OCI-LY1 (cell line): ENCODE results near the gene TMEM126B.
"Not testable (repeated sequence)": the region's sequence is repeated elsewhere in the genome, so short reads cannot be mapped to it uniquely, and the experiment has no call there.

Experiments
- H2AFZ ChIP-seq: fragments of 200-600 bp; sonication (generic), shearing (Covaris generic); 2 replicates; pipeline ENCODE4 v1.6.0; 2014; ENCODE audit warnings: antibody characterized with exemption, mild to moderate bottlenecking, low read length
- H3F3A ChIP-seq: fragments of 200-600 bp; sonication (generic), shearing (Covaris generic); 2 replicates; pipeline ENCODE4 v1.6.0; 2014; ENCODE audit warnings: mild to moderate bottlenecking, antibody characterized with exemption, low read length, moderate library complexity; ENCODE audit not compliant: insufficient read depth
- H3K27ac ChIP-seq: fragments of 200-600 bp; sonication (generic); 2 replicates; pipeline ENCODE4 v1.5.1; 2014; ENCODE audit warnings: low read length, mixed run types, mild to moderate bottlenecking, low read depth; ENCODE audit not compliant: poor library complexity, severe bottlenecking
- H3K27me3 ChIP-seq: fragments of 200-600 bp; sonication (generic); 2 replicates; pipeline ENCODE4 v1.6.0; 2014; ENCODE audit warnings: antibody characterized with exemption, mild to moderate bottlenecking, low read length, moderate library complexity; ENCODE audit not compliant: insufficient read depth
- H3K36me3 ChIP-seq: fragments of 200-600 bp; sonication (generic); 2 replicates; pipeline ENCODE4 v1.6.1; 2014; ENCODE audit warnings: mild to moderate bottlenecking, antibody characterized with exemption, low read length, moderate library complexity, mixed read lengths; ENCODE audit not compliant: insufficient read depth
- H3K4me1 ChIP-seq: fragments of 200-600 bp; sonication (generic); 2 replicates; pipeline ENCODE4 v1.5.1; 2014; ENCODE audit warnings: mild to moderate bottlenecking, low read length, moderate library complexity; ENCODE audit not compliant: insufficient read depth, severe bottlenecking
- H3K4me2 ChIP-seq: fragments of 200-600 bp; sonication (generic), shearing (Covaris generic); 2 replicates; pipeline ENCODE4 v1.6.1; 2014; ENCODE audit warnings: low read length
- H3K4me3 ChIP-seq: fragments of 200-600 bp; sonication (generic); 2 replicates; pipeline ENCODE4 v1.5.1; 2014; ENCODE audit warnings: low read length, low read depth, mild to moderate bottlenecking, mixed read lengths; ENCODE audit not compliant: poor library complexity, severe bottlenecking
- H3K79me2 ChIP-seq: fragments of 200-600 bp; shearing (Covaris generic); 2 replicates; pipeline ENCODE4 v1.6.1; 2016; ENCODE audit warnings: mixed run types, low read length, mixed read lengths; ENCODE audit not compliant: insufficient read depth
- H3K9ac ChIP-seq: fragments of 200-600 bp; sonication (generic), shearing (Covaris generic); 2 replicates; pipeline ENCODE4 v1.6.1; 2014; ENCODE audit warnings: mild to moderate bottlenecking, low read length, mixed read lengths
- H3K9me2 ChIP-seq: fragments of 200-600 bp; sonication (generic), shearing (Covaris generic); 2 replicates; pipeline ENCODE4 v1.6.1; 2014; ENCODE audit warnings: low read depth, mild to moderate bottlenecking, low read length, mixed read lengths
- H3K9me3 ChIP-seq: fragments of 200-600 bp; shearing (Covaris generic); 2 replicates; pipeline ENCODE4 v1.6.1; 2014; ENCODE audit warnings: low read length, mixed read lengths
- H4K20me1 ChIP-seq: fragments of 200-600 bp; sonication (generic), shearing (Covaris generic); 2 replicates; pipeline ENCODE4 v1.6.0; 2016; ENCODE audit warnings: mild to moderate bottlenecking, low read length; ENCODE audit not compliant: insufficient read depth
- EZH2 ChIP-seq: fragments of 200-600 bp; sonication (generic), shearing (Covaris generic); IDR thresholded peaks from 2 replicates; pipeline ENCODE4 v1.8.0; 2017; ENCODE audit warnings: borderline replicate concordance, mixed run types, mild to moderate bottlenecking, antibody characterized with exemption, low read length, moderate library complexity, mixed read lengths
- TF ChIP-seq, protein P1 (sequence below): fragments of 200-600 bp; sonication (generic), shearing (Covaris generic); IDR thresholded peaks from 2 replicates; pipeline ENCODE4 v1.5.1; 2017; ENCODE audit warnings: mild to moderate bottlenecking, antibody characterized with exemption, low read length, moderate library complexity, mixed read lengths

The TMEM126B gene

DNA sequence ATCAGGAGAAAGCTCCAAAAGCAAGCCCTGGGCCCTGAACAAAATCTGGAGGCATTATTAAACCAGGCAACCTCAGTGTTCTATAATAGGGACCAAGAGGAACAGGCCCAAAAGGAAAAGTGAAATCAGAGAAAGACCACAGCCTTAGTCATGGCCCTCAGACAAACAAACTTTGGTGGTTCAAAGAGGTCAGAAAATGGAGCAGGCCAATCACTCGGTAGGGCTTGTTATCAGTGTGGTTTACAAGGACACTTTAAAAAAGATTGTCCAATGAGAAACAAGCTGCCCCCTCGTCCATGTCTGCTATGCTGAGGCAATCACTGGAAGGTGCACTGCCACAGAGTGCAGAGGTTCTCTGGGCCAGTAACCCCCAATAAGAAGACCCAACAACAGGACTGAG is 19.1 kb upstream of the TMEM126B start:
- not testable (repeated sequence) for H4K20me1 ChIP-seq, H3K4me3 ChIP-seq, H3K4me2 ChIP-seq, H3K4me1 ChIP-seq, H2AFZ ChIP-seq, H3K36me3 ChIP-seq, H3K9me3 ChIP-seq, H3K9ac ChIP-seq, H3K9me2 ChIP-seq, H3K27me3 ChIP-seq, H3F3A ChIP-seq, H3K27ac ChIP-seq, H3K79me2 ChIP-seq

DNA sequence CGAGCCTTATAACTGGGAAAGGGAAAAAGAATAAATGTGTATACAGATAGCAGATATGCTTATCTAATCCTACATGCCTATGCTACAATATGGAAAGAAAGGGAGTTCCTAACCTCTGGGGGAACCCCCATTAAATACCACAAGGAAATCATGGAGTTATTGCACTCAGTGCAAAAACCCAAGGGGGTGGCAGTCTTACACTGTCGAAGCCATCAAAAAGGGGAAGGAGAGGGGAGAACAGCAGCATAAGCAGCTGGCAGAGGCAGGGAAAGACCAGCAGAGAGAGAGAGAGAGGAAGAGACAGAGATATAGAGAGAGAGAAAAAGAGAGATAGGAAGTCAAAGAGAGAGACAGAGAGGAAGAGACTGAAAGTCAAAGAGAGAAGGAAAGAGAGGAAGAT is 16.8 kb upstream of the TMEM126B start:
- not testable (repeated sequence) for H3K9ac ChIP-seq, H4K20me1 ChIP-seq, H3K27me3 ChIP-seq, H3K79me2 ChIP-seq, H3K4me2 ChIP-seq, H3K27ac ChIP-seq, H3K9me2 ChIP-seq, H3K4me1 ChIP-seq, H3K4me3 ChIP-seq, H3K9me3 ChIP-seq, H3K36me3 ChIP-seq, H2AFZ ChIP-seq, H3F3A ChIP-seq

DNA sequence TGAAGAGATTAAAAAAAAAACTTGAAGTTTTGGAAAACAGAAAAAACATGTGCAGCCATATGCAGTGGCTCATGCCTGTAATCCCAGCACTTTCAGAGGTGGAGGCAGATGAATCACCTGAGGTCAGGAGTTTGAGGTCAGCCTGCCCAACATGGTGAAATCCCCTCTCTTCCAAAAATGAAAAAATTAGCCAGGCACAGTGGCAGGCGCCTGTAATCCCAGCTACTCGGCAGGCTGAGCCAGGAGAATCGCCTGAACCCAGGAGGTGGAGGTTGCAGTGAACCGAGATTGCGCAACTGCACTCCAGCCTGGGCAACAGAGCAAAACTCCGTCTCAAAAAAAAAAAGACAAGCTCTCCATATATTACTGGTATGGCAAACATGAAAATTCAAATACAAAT is 8.9 kb upstream of the TMEM126B start:
- Histone ChIP-seq H3K4me1 (no peaks in the 10 kb centered on the region), H2AFZ (no peak overlapping the region), H3K4me3 (no peak overlapping the region), H3K36me3 (no peaks in the 10 kb centered on the region), H3K27me3 (no peaks in the 10 kb centered on the region), H3K9me2 (no peaks in the 10 kb centered on the region), H4K20me1 (no peaks in the 10 kb centered on the region), H3K79me2 (no peaks in the 10 kb centered on the region), H3F3A (no peaks in the 10 kb centered on the region), H3K4me2 (no peak overlapping the region), H3K9me3 (no peaks in the 10 kb centered on the region), H3K27ac (no peak overlapping the region), H3K9ac (no peak overlapping the region)
- TF ChIP-seq, protein P1, sequence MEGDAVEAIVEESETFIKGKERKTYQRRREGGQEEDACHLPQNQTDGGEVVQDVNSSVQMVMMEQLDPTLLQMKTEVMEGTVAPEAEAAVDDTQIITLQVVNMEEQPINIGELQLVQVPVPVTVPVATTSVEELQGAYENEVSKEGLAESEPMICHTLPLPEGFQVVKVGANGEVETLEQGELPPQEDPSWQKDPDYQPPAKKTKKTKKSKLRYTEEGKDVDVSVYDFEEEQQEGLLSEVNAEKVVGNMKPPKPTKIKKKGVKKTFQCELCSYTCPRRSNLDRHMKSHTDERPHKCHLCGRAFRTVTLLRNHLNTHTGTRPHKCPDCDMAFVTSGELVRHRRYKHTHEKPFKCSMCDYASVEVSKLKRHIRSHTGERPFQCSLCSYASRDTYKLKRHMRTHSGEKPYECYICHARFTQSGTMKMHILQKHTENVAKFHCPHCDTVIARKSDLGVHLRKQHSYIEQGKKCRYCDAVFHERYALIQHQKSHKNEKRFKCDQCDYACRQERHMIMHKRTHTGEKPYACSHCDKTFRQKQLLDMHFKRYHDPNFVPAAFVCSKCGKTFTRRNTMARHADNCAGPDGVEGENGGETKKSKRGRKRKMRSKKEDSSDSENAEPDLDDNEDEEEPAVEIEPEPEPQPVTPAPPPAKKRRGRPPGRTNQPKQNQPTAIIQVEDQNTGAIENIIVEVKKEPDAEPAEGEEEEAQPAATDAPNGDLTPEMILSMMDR = no peak

DNA sequence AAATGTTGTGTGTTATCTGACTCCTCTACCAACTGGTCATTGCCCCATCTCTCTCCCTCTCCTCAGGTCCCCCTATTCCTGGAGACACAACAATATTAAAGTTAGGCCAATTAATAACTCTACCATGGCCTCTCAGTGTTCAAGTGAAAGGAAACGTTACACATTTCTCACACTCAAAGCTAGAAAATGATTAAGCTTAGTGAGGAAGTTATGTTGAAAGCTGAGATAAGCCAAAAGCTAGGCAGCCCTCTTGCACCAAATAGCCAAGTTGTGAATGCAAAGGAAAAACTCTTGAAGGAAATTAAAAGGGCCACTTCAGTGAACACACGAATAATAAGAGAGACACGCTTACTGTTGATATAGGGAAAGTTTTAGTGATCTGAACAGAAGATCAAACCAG is 8.1 kb upstream of the TMEM126B start:
- Histone ChIP-seq H3K4me2 (no peak overlapping the region), H3K9me3 (no peaks in the 10 kb centered on the region), H3F3A (no peaks in the 10 kb centered on the region), H3K36me3 (no peaks in the 10 kb centered on the region), H3K9me2 (no peaks in the 10 kb centered on the region), H3K27me3 (no peaks in the 10 kb centered on the region), H3K79me2 (no peaks in the 10 kb centered on the region), H3K4me3 (no peak overlapping the region), H2AFZ (no peak overlapping the region), H4K20me1 (no peaks in the 10 kb centered on the region), H3K9ac (no peak overlapping the region), H3K4me1 (no peaks in the 10 kb centered on the region), H3K27ac (no peak overlapping the region)
- no peak for TF ChIP-seq EZH2
- TF ChIP-seq, protein P1 = no peak
